Endothelial cell of umbilical vein (primary cell): ENCODE results near the gene CACNA1S. TPM values are rescaled to one million over a fixed set of nuclear protein-coding genes. Genes with fewer than 3 reads are reported as not detected.

Experiments used
- BruUV-seq: library from RNA; stranded (reverse); fragments of 400-500 nt; replicated peaks from 2 replicates; lab custom pipeline; 2021; lab: Mats Ljungman, UMichigan
- CTCF ChIA-PET: fragments of 300-600, 350-600 bp; sonication (Branson Sonifier 250); formaldehyde crosslinking; loops from one replicate; lab custom pipeline; 2021; ENCODE audit warnings: antibody characterized with exemption, inconsistent platforms; lab: Charles Lee
- POLR2A ChIA-PET: fragments of 300-600, 350-600 bp; sonication (Branson Sonifier 250); formaldehyde crosslinking; loops from one replicate; lab custom pipeline; 2021; ENCODE audit warnings: antibody characterized with exemption, inconsistent platforms; lab: Charles Lee
- DNase-seq: peaks from one replicate; pipeline ENCODE4 v3.0.0-alpha.2; 2011; ENCODE audit warnings: low read depth, low spot score
- FAIRE-seq: peaks from 2 replicates; lab custom pipeline; 2011; peaks lifted over from hg19 to GRCh38; lab: Jason Lieb, UNC
- H2AFZ ChIP-seq: 2 replicates; pipeline ENCODE4 v1.6.0; 2012; ENCODE audit warnings: low read depth, low read length, control low read depth, inconsistent platforms
- H3K27ac ChIP-seq: 2 replicates; pipeline ENCODE4 v1.5.1; 2011; ENCODE audit warnings: low read depth, mild to moderate bottlenecking, control low read depth, low read length, moderate library complexity; ENCODE audit not compliant: insufficient read depth
- H3K27me3 ChIP-seq, 2 experiments: 2 replicates each; pipeline versions ENCODE4 v1.6.0 to v1.6.1; 2011; ENCODE audit warnings: low read length in 2 of 2, mixed read lengths in 1 of 2; ENCODE audit not compliant: control insufficient read depth in 2 of 2, insufficient read depth in 2 of 2
- H3K36me3 ChIP-seq, 2 experiments: 2 replicates in 1 of 2; 3 replicates in 1 of 2; pipeline ENCODE4 v1.5.1; 2011; ENCODE audit warnings: low read length in 2 of 2, mild to moderate bottlenecking in 1 of 2, moderate library complexity in 1 of 2; ENCODE audit not compliant: control insufficient read depth in 2 of 2, insufficient read depth in 2 of 2; ENCODE audit errors: extremely low read depth in 1 of 2
- H3K4me1 ChIP-seq: 3 replicates; pipeline ENCODE4 v1.5.1; 2011; ENCODE audit warnings: mild to moderate bottlenecking, low read length; ENCODE audit not compliant: control insufficient read depth, insufficient read depth; ENCODE audit errors: extremely low read depth
- H3K4me2 ChIP-seq: 2 replicates; pipeline ENCODE4 v1.6.1; 2011; ENCODE audit warnings: low read length, control low read depth, mixed read lengths; ENCODE audit not compliant: insufficient read depth
- H3K4me3 ChIP-seq, 3 experiments: fragments of 200-600 bp in 1 of 3; sonication (generic), shearing (Covaris generic) in 1 of 3; replicated peaks in 1 of 3; 2 replicates each; pipeline ENCODE4 v1.5.1; 2011 to 2016; ENCODE audit warnings: control low read depth in 3 of 3, low read length in 3 of 3, mild to moderate bottlenecking in 2 of 3, inconsistent platforms in 1 of 3, low read depth in 1 of 3, moderate library complexity in 1 of 3; ENCODE audit not compliant: insufficient read depth in 1 of 3
- H3K79me2 ChIP-seq: 2 replicates; pipeline ENCODE4 v1.6.0; 2012; ENCODE audit warnings: low read length, inconsistent platforms; ENCODE audit not compliant: control insufficient read depth, insufficient read depth
- H3K9ac ChIP-seq: replicated peaks from 2 replicates; pipeline ENCODE3; 2011; ENCODE audit warnings: low read length, control low read depth; ENCODE audit not compliant: insufficient read depth; ENCODE audit errors: extremely low read depth
- H3K9me1 ChIP-seq: replicated peaks from 3 replicates; pipeline ENCODE4 v1.6.0; 2011; ENCODE audit warnings: mild to moderate bottlenecking, low read length; ENCODE audit not compliant: control insufficient read depth, insufficient read depth; ENCODE audit errors: extremely low read depth
- H3K9me3 ChIP-seq: replicated peaks from 2 replicates; pipeline ENCODE4 v1.5.1; 2012; ENCODE audit warnings: low read length, inconsistent platforms; ENCODE audit not compliant: control insufficient read depth, insufficient read depth
- H4K20me1 ChIP-seq: replicated peaks from 2 replicates; pipeline ENCODE3; 2011; ENCODE audit warnings: mild to moderate bottlenecking, low read length; ENCODE audit not compliant: control insufficient read depth, insufficient read depth; ENCODE audit errors: extremely low read depth
- EZH2 ChIP-seq: IDR thresholded peaks from 2 replicates; pipeline ENCODE4 v1.6.1; 2012; ENCODE audit warnings: borderline replicate concordance, low read depth, mild to moderate bottlenecking, moderate library complexity, low read length, inconsistent platforms; ENCODE audit not compliant: severe bottlenecking
- FOS ChIP-seq: IDR thresholded peaks from 2 replicates; pipeline ENCODE4 v1.6.1; 2011; ENCODE audit warnings: mild to moderate bottlenecking, low read length, moderate library complexity, borderline replicate concordance; ENCODE audit not compliant: insufficient read depth
- GATA2 ChIP-seq: IDR thresholded peaks from 2 replicates; pipeline ENCODE4 v1.7.0; 2011; ENCODE audit warnings: low read depth, mild to moderate bottlenecking, moderate library complexity, mixed read lengths, low read length; ENCODE audit not compliant: insufficient read length, insufficient read depth
- JUN ChIP-seq: IDR thresholded peaks from 2 replicates; pipeline ENCODE4 v1.6.1; 2011; ENCODE audit warnings: borderline replicate concordance, low read depth; ENCODE audit not compliant: insufficient read length, insufficient read depth
- MYC ChIP-seq: IDR thresholded peaks from one replicate; pipeline ENCODE4 v1.6.1; 2011; ENCODE audit warnings: mild to moderate bottlenecking, low read depth, low read length
- POLR2A ChIP-seq: IDR thresholded peaks from 2 replicates; pipeline ENCODE4 v1.6.1; 2012; ENCODE audit warnings: low read depth, mild to moderate bottlenecking, control low read depth, low read length
- POLR2AphosphoS5 ChIP-seq: IDR thresholded peaks from 2 replicates; pipeline ENCODE4 v1.6.1; 2012; ENCODE audit warnings: low read depth, mild to moderate bottlenecking, control low read depth, low read length, moderate library complexity; ENCODE audit not compliant: insufficient read depth
- dilution Hi-C: fragments of 300-500 bp; cut with MboI; formaldehyde crosslinking; loops from one replicate; pipeline ENCODE4 v1.15.0; 2019; ENCODE audit warnings: low sequenced_read_pairs; ENCODE audit not compliant: extremely low pct_ligation_motif_present
- intact Hi-C: fragments of 100-400 bp; cut with micrococcal nuclease; formaldehyde crosslinking; loops from one replicate; pipeline ENCODE4 v1.10.0; 2022
- polyA plus RNA-seq, 4 experiments: library from polyadenylated mRNA; depleted of rRNA in 3 of 4; stranded (reverse) in 3 of 4; unstranded in 1 of 4; fragments of >200 nt; gene quantifications; 2 replicates each; pipeline versions ENCODE4 v1.2.1 to v1.2.3, GENCODE V29; 2011 to 2012; ENCODE audit warnings: missing spikeins in 1 of 4
- total RNA-seq: library from RNA; stranded (reverse); gene quantifications from 2 replicates; pipeline ENCODE4 v1.2.3, GENCODE V29; 2021
- TF ChIP-seq, protein P1 (sequence below): IDR thresholded peaks from 2 replicates; pipeline ENCODE4 v1.6.1; 2011; ENCODE audit not compliant: insufficient read depth, insufficient read length
- TF ChIP-seq, protein P2 (sequence below), 2 donors: IDR thresholded peaks; 1 replicate in 1 of 2; 2 replicates in 1 of 2; pipeline ENCODE4 v1.5.1; 2011; ENCODE audit warnings: low read length in 2 of 2, mild to moderate bottlenecking in 2 of 2, moderate library complexity in 2 of 2, control low read depth in 1 of 2, inconsistent platforms in 1 of 2, low read depth in 1 of 2; ENCODE audit not compliant: insufficient read depth in 1 of 2; ENCODE audit errors: extremely low read depth in 1 of 2

Gene CACNA1S
- total and polyA plus RNA-seq, 2 donors (not counting 3 experiments of a cell fraction or from before 2014, with no cell fraction given), result not detected

DNA sequence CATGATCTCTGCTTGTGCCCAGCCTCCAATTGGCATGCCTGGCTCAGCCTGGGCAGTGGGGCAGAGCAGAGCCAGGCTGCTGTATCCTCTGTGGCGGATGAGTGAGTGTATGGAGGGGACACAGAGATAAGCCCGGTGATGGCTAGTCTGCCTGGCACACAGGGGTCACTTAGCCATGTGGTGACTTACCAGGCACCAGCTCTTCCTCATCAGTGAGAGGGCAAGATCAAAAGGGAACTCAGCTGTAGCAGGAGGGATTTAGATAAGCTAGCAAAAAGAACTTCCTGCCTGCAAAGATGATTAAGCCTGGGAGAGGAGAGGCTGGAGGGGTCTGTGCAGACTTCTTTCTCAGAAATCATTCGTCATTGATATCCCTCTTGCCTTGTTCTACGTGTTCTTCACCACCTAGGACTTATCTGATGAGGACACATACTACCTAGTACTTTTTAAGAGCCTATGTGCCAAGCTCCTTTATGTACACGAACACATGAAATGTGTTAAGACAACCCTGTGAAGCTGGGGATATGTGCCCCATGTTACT lies 96.6 kb downstream of the CACNA1S start:
- Histone ChIP-seq H2AFZ (no peak overlapping the region), H3K9me3 (no peaks in the 10 kb centered on the region), H3K4me3 (no peak overlapping the region), H3K79me2 (no peaks in the 10 kb centered on the region), H3K9ac (no peak overlapping the region), H3K4me2 (peak overlapping the region; percentile 51), H3K27ac (peak overlapping the region; percentile 8), H3K27me3 (no peaks in the 10 kb centered on the region), H3K9me1 (no peaks in the 10 kb centered on the region), H4K20me1 (no peaks in the 10 kb centered on the region), H3K4me1 (peaks cover 36% of the 10 kb centered on the region), H3K36me3 (no peaks in the 10 kb centered on the region)
- TF ChIP-seq POLR2AphosphoS5 (no peak), EZH2 (no peak), JUN (no peak), MYC (no peak), GATA2 (peak; percentile 70), FOS (peak; percentile 4), POLR2A (no peak)
- TF ChIP-seq, protein P1, sequence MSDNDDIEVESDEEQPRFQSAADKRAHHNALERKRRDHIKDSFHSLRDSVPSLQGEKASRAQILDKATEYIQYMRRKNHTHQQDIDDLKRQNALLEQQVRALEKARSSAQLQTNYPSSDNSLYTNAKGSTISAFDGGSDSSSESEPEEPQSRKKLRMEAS, result no peak
- TF ChIP-seq, protein P2, sequence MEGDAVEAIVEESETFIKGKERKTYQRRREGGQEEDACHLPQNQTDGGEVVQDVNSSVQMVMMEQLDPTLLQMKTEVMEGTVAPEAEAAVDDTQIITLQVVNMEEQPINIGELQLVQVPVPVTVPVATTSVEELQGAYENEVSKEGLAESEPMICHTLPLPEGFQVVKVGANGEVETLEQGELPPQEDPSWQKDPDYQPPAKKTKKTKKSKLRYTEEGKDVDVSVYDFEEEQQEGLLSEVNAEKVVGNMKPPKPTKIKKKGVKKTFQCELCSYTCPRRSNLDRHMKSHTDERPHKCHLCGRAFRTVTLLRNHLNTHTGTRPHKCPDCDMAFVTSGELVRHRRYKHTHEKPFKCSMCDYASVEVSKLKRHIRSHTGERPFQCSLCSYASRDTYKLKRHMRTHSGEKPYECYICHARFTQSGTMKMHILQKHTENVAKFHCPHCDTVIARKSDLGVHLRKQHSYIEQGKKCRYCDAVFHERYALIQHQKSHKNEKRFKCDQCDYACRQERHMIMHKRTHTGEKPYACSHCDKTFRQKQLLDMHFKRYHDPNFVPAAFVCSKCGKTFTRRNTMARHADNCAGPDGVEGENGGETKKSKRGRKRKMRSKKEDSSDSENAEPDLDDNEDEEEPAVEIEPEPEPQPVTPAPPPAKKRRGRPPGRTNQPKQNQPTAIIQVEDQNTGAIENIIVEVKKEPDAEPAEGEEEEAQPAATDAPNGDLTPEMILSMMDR (IDR thresholded peaks at IDR 0.05; ENCODE audit: extremely low read depth in 1 of 2, insufficient read depth in 1 of 2, low read depth in 1 of 2, low read length in 2 of 2), result no peak
- FAIRE-seq (peak; percentile 75), DNase-seq (peak; percentile 43)
- ChIA-PET CTCF (interaction anchor here (0.8 to 4.4 kb wide), 12 partner anchors 9 to 394 kb away, joined by 3 to 66 read pairs (median 5); partner anchors contain the start of gene KIF21B), POLR2A (interaction anchor here (0.7 kb wide), 1 partner anchor 20 kb away, joined by 3 read pairs; no protein-coding TSS in a partner anchor)
- dilution Hi-C loops, result no loop called here
- intact Hi-C loops, result no loop called here
- no TSS peak for BruUV-seq
